HepG2 (cell line): ENCODE results near the gene DIO2. TPM values are rescaled to one million over a fixed set of nuclear protein-coding genes. Genes with fewer than 3 reads are reported as not detected.

Experiments
- ATAC-seq: fragments of 200-7000 bp; cut with Tn5 transposase; 3 replicates; pipeline ENCODE4 v1.9.1; 2020; ENCODE audit warnings: mild to moderate bottlenecking, moderate library complexity
- BruUV-seq: library from RNA; stranded (reverse); fragments of 400-500 nt; replicated peaks from 2 replicates; lab custom pipeline; 2021; lab: Mats Ljungman, UMichigan
- CTCF ChIA-PET: fragments of 300-600 bp; formaldehyde crosslinking; extraction: SDS; loops from one replicate; lab custom pipeline; 2021; ENCODE audit warnings: low total read pairs, inconsistent platforms, low intra/inter-chr PET ratio; lab: Yijun Ruan, JAX
- POLR2A ChIA-PET: fragments of 350-600 bp; sonication (Branson Sonifier 250); formaldehyde crosslinking; loops from one replicate; lab custom pipeline; 2020; ENCODE audit warnings: antibody characterized with exemption, inconsistent platforms; lab: Yijun Ruan, JAX
- DNase-seq: peaks from one replicate; pipeline ENCODE4 v3.0.0-alpha.2; 2015; ENCODE audit warnings: low spot score
- FAIRE-seq: peaks from 3 replicates; lab custom pipeline; 2011; peaks lifted over from hg19 to GRCh38; lab: Jason Lieb, UNC
- H2AFZ ChIP-seq: one replicate; pipeline ENCODE4 v1.6.1; 2011; ENCODE audit warnings: low read length, inconsistent platforms
- H3K27ac ChIP-seq: fragments of 300-600 bp; 3 replicates; pipeline ENCODE4 v1.8.0; 2011; ENCODE audit warnings: mixed run types, mild to moderate bottlenecking, mixed read lengths, low read length, inconsistent platforms; ENCODE audit not compliant: insufficient read depth; ENCODE audit errors: extremely low read length
- H3K27me3 ChIP-seq, 2 experiments: fragments of 200-600 bp in 1 of 2; 2 replicates in 1 of 2; 3 replicates in 1 of 2; pipeline versions ENCODE4 v1.6.0 to v1.8.0; 2011; ENCODE audit warnings: low read length in 2 of 2, mild to moderate bottlenecking in 2 of 2, moderate library complexity in 2 of 2, inconsistent platforms in 1 of 2; ENCODE audit not compliant: insufficient read depth in 2 of 2, control insufficient read depth in 1 of 2
- H3K36me3 ChIP-seq, 2 experiments: fragments of 200-600 bp in 1 of 2; replicated peaks in 1 of 2; 2 replicates in 1 of 2; 3 replicates in 1 of 2; pipeline versions ENCODE4 v1.5.1 to v1.8.0; 2011; ENCODE audit warnings: low read length in 2 of 2, inconsistent platforms in 1 of 2; ENCODE audit not compliant: insufficient read depth in 2 of 2, control insufficient read depth in 1 of 2
- H3K4me1 ChIP-seq: 2 replicates; pipeline ENCODE4 v1.5.1; 2012; ENCODE audit warnings: low read length, inconsistent platforms; ENCODE audit not compliant: insufficient read depth
- H3K4me2 ChIP-seq: 2 replicates; pipeline ENCODE4 v1.6.0; 2011; ENCODE audit warnings: low read depth, low read length, inconsistent platforms
- H3K4me3 ChIP-seq, 3 experiments: fragments of 200-600 bp in 1 of 3; sonication (generic), shearing (Covaris generic) in 1 of 3; replicated peaks in 1 of 3; 2 replicates each; pipeline ENCODE4 v1.5.1; 2011 to 2016; ENCODE audit warnings: low read length in 3 of 3, inconsistent platforms in 2 of 3, low read depth in 2 of 3, mild to moderate bottlenecking in 2 of 3, control low read depth in 1 of 3, mixed read lengths in 1 of 3; ENCODE audit not compliant: insufficient read depth in 1 of 3
- H3K79me2 ChIP-seq: one replicate; pipeline ENCODE4 v1.6.1; 2011; ENCODE audit warnings: low read length, inconsistent platforms; ENCODE audit not compliant: insufficient read depth
- H3K9ac ChIP-seq: 2 replicates; pipeline ENCODE4 v1.6.0; 2011; ENCODE audit warnings: mild to moderate bottlenecking, low read depth, low read length, inconsistent platforms; ENCODE audit not compliant: insufficient read depth
- H3K9me3 ChIP-seq: 2 replicates; pipeline ENCODE4 v1.5.1; 2012; ENCODE audit warnings: mild to moderate bottlenecking, low read length
- H4K20me1 ChIP-seq: 2 replicates; pipeline ENCODE4 v1.6.0; 2011; ENCODE audit warnings: inconsistent platforms, mild to moderate bottlenecking, low read length, moderate library complexity; ENCODE audit not compliant: insufficient read depth
- AHR ChIP-seq: IDR thresholded peaks from 2 replicates; pipeline ENCODE4 v1.6.1; 2018; ENCODE audit warnings: missing genetic modification reagents, missing compliant biosample characterization
- ATAD3A ChIP-seq: sonication (generic); formaldehyde crosslinking; IDR thresholded peaks from 2 replicates; pipeline ENCODE4 v1.4.0; 2020; ENCODE audit warnings: missing genetic modification reagents
- DR1 ChIP-seq: sonication (generic); formaldehyde crosslinking; IDR thresholded peaks from 2 replicates; pipeline ENCODE4 v1.8.0; 2021; ENCODE audit warnings: mild to moderate bottlenecking, missing genetic modification reagents, inconsistent platforms
- FOXA1 ChIP-seq, 2 experiments: fragments of 450-650 bp in 1 of 2; sonication (generic) in 1 of 2; formaldehyde crosslinking in 1 of 2; IDR thresholded peaks; 2 replicates each; pipeline versions ENCODE4 v1.4.0 to v1.6.1; 2016 to 2020; ENCODE audit warnings: missing genetic modification reagents in 1 of 2
- HOXA7 ChIP-seq: sonication (generic); formaldehyde crosslinking; IDR thresholded peaks from 2 replicates; pipeline ENCODE4 v1.8.1; 2022; ENCODE audit warnings: mild to moderate bottlenecking, missing genetic modification reagents, moderate library complexity
- KLF9 ChIP-seq: IDR thresholded peaks from 2 replicates; pipeline ENCODE4 v1.6.1; 2016; ENCODE audit warnings: low read depth
- NFYC ChIP-seq: IDR thresholded peaks from 2 replicates; pipeline ENCODE4 v1.6.1; 2016; ENCODE audit warnings: missing genetic modification reagents, missing compliant biosample characterization
- RBM22 ChIP-seq: fragments of 200-400 bp; formaldehyde crosslinking; optimal IDR thresholded peaks from 2 replicates; pipeline ENCODE3; 2017; ENCODE audit warnings: mild to moderate bottlenecking, low read length, moderate library complexity
- SRF ChIP-seq: IDR thresholded peaks from 2 replicates; pipeline ENCODE4 v1.6.1; 2011; ENCODE audit warnings: mild to moderate bottlenecking, low read depth, low read length, moderate library complexity
- U2AF1 ChIP-seq: fragments of 200-400 bp; formaldehyde crosslinking; optimal IDR thresholded peaks from 2 replicates; pipeline ENCODE3; 2017; ENCODE audit warnings: mild to moderate bottlenecking, low read depth, low read length
- ZMYM2 ChIP-seq: sonication (generic); formaldehyde crosslinking; IDR thresholded peaks from 2 replicates; pipeline ENCODE4 v1.8.0; 2022; ENCODE audit warnings: mild to moderate bottlenecking, missing genetic modification reagents
- ZMYM4 ChIP-seq: sonication (generic); formaldehyde crosslinking; IDR thresholded peaks from 2 replicates; pipeline ENCODE4 v1.8.1; 2023; ENCODE audit warnings: mild to moderate bottlenecking, missing genetic modification reagents
- ZNF160 ChIP-seq: sonication (generic); formaldehyde crosslinking; IDR thresholded peaks from 2 replicates; pipeline ENCODE4 v1.8.0; 2022; ENCODE audit warnings: mild to moderate bottlenecking, inconsistent platforms, missing genetic modification reagents
- ZNF34 ChIP-seq: sonication (generic); formaldehyde crosslinking; IDR thresholded peaks from 2 replicates; pipeline ENCODE4 v1.4.0; 2020; ENCODE audit warnings: mild to moderate bottlenecking, missing genetic modification reagents, borderline replicate concordance
- ZNF468 ChIP-seq: sonication (generic); formaldehyde crosslinking; IDR thresholded peaks from 2 replicates; pipeline ENCODE4 v1.8.0; 2022; ENCODE audit warnings: mild to moderate bottlenecking, moderate library complexity, missing genetic modification reagents
- ZNF615 ChIP-seq: sonication (generic); formaldehyde crosslinking; IDR thresholded peaks from 2 replicates; pipeline ENCODE4 v1.5.0; 2020; ENCODE audit warnings: mild to moderate bottlenecking, missing genetic modification reagents, borderline replicate concordance
- WGBS: methylation state at CpG from one replicate; pipeline ENCODE4 v1.1.6; 2017; ENCODE audit warnings: low lambda C conversion rate; 5-methylcytosine and 5-hydroxymethylcytosine counted together
- in situ Hi-C: cut with HindIII; loops from 2 replicates; pipeline ENCODE4 v1.10.0; 2017; ENCODE audit warnings: low pct_unique_long_range_greater_than_20kb; ENCODE audit not compliant: extremely low pct_ligation_motif_present
- intact Hi-C: fragments of 100-400 bp; cut with micrococcal nuclease; formaldehyde crosslinking; loops from one replicate; pipeline ENCODE4 v1.10.0; 2022; ENCODE audit not compliant: unreplicated experiment
- polyA plus RNA-seq, 8 experiments: library from polyadenylated mRNA; depleted of rRNA in 3 of 8; stranded (reverse) in 7 of 8; unstranded in 1 of 8; fragments of >200 nt; fragmentation: Illumina TruSeq in 4 of 8; extraction: Trizol in 4 of 8; gene quantifications; 2 replicates each; pipeline versions ENCODE4 v1.2.1 to v1.2.3, GENCODE V29; 2011 to 2016; ENCODE audit warnings: low read depth in 4 of 8, missing spikeins in 1 of 8, mixed read lengths in 1 of 8; ENCODE audit not compliant: insufficient read depth in 1 of 8
- total RNA-seq, 5 experiments: library from RNA; depleted of rRNA; stranded (reverse); fragments of >200 nt; fragmentation: Illumina TruSeq; extraction: Trizol; gene quantifications; 2 replicates each; pipeline ENCODE4 v1.2.3, GENCODE V29; 2016; ENCODE audit warnings: low read depth in 1 of 5
- TF ChIP-seq, protein P1 (sequence below): sonication (generic); formaldehyde crosslinking; conservative IDR thresholded peaks from 2 replicates; pipeline ENCODE4 v1.5.0; 2020; ENCODE audit warnings: missing genetic modification reagents
- TF ChIP-seq, protein P2 (sequence below): sonication (generic); formaldehyde crosslinking; IDR thresholded peaks from 2 replicates; pipeline ENCODE4 v1.4.0; 2020; ENCODE audit warnings: mild to moderate bottlenecking, missing genetic modification reagents
- TF ChIP-seq, protein P3 (sequence below): IDR thresholded peaks from 2 replicates; pipeline ENCODE4 v1.6.1; 2012; ENCODE audit warnings: inconsistent platforms
- TF ChIP-seq, protein P4 (sequence below): sonication (generic); formaldehyde crosslinking; IDR thresholded peaks from 2 replicates; pipeline ENCODE4 v1.8.0; 2022; ENCODE audit warnings: mild to moderate bottlenecking, missing genetic modification reagents, borderline replicate concordance

The DIO2 gene
- total and polyA plus RNA-seq, 2 of the 13 experiments (the other 11 are each of a cell fraction or from before 2014, with no cell fraction given), result not detected

DNA sequence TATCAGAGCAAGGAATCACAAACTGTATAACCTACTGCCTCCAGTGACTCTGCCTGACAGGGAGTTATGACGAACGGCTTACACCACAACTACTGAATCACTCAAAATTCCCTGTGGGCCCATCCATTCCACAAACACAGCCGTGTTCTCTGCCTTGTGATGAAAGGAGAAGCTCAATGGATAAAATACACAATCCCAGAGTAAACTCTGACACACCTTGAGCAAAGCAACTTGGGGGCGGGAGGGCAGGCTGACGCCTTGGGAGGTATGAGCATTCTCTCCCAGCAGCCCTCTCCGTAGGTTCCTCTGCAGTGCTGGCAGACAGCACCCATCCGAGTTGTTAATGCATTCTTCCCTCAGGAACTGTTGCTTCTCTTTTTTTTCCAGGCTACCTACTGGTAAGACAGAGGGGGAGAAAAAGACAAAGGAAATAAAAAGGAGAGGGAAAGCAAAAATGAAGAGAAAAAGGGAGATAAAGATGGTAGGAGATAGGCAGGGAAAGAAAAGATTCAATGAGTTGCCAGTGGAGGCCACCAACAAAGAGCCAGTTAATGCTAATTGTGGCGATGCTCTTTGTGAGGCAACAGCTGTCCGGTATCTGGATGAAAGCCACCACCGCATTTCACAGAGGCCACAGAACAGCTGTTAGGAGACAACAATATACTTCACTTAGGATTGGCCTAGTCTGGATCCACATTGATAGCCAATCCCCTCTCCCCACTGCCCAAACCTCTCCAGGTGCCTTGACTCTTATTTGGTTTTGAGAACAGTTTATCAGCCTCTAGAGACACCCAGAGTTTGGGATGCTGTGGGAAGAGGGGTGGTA lies 4.7 kb upstream of the DIO2 start:
- Histone ChIP-seq H3K4me1 (no peaks in the 10 kb centered on the region), H3K9me3 (no peaks in the 10 kb centered on the region), H3K27me3 (no peaks in the 10 kb centered on the region; a peak in 1 of 5 replicates), H3K4me3 (no peak overlapping the region), H2AFZ (no peak overlapping the region), H3K9ac (no peak overlapping the region), H3K79me2 (no peaks in the 10 kb centered on the region), H3K36me3 (no peaks in the 10 kb centered on the region), H3K27ac (no peak overlapping the region), H4K20me1 (no peaks in the 10 kb centered on the region), H3K4me2 (no peak overlapping the region)
- no TSS peak for BruUV-seq
- ChIA-PET CTCF (no interaction called here), POLR2A (no interaction called here)
- in situ Hi-C loops (loop anchor here (25.0 kb wide), 2 partner anchors 371 to 621 kb away; no protein-coding TSS in a partner anchor), intact Hi-C loops (loop anchor here (10.0 kb wide), 2 partner anchors 129 to 161 kb away; no protein-coding TSS in a partner anchor)
- ATAC-seq (no peak), FAIRE-seq (no peak), DNase-seq (no peak)
- 3% methylated on average over 10 of the region's 10 CpGs for WGBS
- TF ChIP-seq, protein P1, sequence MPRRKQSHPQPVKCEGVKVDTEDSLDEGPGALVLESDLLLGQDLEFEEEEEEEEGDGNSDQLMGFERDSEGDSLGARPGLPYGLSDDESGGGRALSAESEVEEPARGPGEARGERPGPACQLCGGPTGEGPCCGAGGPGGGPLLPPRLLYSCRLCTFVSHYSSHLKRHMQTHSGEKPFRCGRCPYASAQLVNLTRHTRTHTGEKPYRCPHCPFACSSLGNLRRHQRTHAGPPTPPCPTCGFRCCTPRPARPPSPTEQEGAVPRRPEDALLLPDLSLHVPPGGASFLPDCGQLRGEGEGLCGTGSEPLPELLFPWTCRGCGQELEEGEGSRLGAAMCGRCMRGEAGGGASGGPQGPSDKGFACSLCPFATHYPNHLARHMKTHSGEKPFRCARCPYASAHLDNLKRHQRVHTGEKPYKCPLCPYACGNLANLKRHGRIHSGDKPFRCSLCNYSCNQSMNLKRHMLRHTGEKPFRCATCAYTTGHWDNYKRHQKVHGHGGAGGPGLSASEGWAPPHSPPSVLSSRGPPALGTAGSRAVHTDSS (CRISPR knock-in tag), result no peak
- TF ChIP-seq, protein P2, sequence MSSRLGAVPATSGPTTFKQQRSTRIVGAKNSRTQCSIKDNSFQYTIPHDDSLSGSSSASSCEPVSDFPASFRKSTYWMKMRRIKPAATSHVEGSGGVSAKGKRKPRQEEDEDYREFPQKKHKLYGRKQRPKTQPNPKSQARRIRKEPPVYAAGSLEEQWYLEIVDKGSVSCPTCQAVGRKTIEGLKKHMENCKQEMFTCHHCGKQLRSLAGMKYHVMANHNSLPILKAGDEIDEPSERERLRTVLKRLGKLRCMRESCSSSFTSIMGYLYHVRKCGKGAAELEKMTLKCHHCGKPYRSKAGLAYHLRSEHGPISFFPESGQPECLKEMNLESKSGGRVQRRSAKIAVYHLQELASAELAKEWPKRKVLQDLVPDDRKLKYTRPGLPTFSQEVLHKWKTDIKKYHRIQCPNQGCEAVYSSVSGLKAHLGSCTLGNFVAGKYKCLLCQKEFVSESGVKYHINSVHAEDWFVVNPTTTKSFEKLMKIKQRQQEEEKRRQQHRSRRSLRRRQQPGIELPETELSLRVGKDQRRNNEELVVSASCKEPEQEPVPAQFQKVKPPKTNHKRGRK (CRISPR knock-in tag), result no peak
- TF ChIP-seq FOXA1 (IDR thresholded peaks at IDR 0.05) (no peak), FOXA1 (CRISPR knock-in tag; IDR thresholded peaks at IDR 0.05) (no peak), ZNF34 (CRISPR knock-in tag) (no peak), SRF (no peak), ZNF160 (CRISPR knock-in tag) (no peak), NFYC (no peak), U2AF1 (no peak), HOXA7 (CRISPR knock-in tag) (no peak), AHR (CRISPR knock-in tag) (no peak), ZNF615 (CRISPR knock-in tag) (no peak), KLF9 (CRISPR knock-in tag) (no peak), ATAD3A (CRISPR knock-in tag) (no peak), ZMYM4 (CRISPR knock-in tag) (no peak), ZNF468 (no peak), ZMYM2 (CRISPR knock-in tag) (no peak), RBM22 (no peak), DR1 (CRISPR knock-in tag) (no peak)
- TF ChIP-seq, protein P3, sequence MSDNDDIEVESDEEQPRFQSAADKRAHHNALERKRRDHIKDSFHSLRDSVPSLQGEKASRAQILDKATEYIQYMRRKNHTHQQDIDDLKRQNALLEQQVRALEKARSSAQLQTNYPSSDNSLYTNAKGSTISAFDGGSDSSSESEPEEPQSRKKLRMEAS, result no peak
- TF ChIP-seq, protein P4, sequence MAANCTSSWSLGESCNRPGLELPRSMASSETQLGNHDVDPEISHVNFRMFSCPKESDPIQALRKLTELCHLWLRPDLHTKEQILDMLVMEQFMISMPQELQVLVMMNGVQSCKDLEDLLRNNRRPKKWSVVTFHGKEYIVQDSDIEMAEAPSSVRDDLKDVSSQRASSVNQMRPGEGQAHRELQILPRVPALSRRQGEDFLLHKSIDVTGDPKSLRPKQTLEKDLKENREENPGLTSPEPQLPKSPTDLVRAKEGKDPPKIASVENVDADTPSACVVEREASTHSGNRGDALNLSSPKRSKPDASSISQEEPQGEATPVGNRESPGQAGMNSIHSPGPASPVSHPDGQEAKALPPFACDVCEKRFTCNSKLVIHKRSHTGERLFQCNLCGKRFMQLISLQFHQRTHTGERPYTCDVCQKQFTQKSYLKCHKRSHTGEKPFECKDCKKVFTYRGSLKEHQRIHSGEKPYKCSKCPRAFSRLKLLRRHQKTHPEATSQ (CRISPR knock-in tag), result no peak
